HG02870 (cell line): Measurements from ENCODE around the gene FLT3LG.

Experiments
- ATAC-seq: cut with Tn5 transposase; IDR thresholded peaks from one replicate; pipeline ENCODE4 v1.9.1; 2021; ENCODE audit warnings: mild to moderate bottlenecking, moderate library complexity; ENCODE audit not compliant: unreplicated experiment

The FLT3LG gene

GRCh38 chr19:49473868-49474541, at the start of gene FLT3LG:
Gene FLT3LG (plus strand): TSS chr19:49474215. CDS start chr19:49474640, 425 bp downstream.
- ATAC-seq: no peak

GRCh38 chr19:49425178-49425577, 48.8 kb upstream of the FLT3LG start, which contains the start of gene GFY:
Gene GFY (plus strand): TSS chr19:49425388. CDS start chr19:49426431, 1,043 bp downstream.
- ATAC-seq: no peak

- no peak for ATAC-seq
Observed at GRCh38 chr19:49425922-49426592, 48.0 kb upstream of the FLT3LG start.

GRCh38 chr19:49427339-49427738, 46.7 kb upstream of the FLT3LG start:
- no peak for ATAC-seq

GRCh38 chr19:49427855-49428546, 46.0 kb upstream of the FLT3LG start:
- ATAC-seq: no peak

GRCh38 chr19:49428547-49429451, 45.2 kb upstream of the FLT3LG start:
- ATAC-seq: no peak

GRCh38 chr19:49430172-49430677, 43.8 kb upstream of the FLT3LG start:
- no peak for ATAC-seq

GRCh38 chr19:49430678-49431329, 43.2 kb upstream of the FLT3LG start:
- no peak for ATAC-seq

GRCh38 chr19:49431330-49431749, 42.7 kb upstream of the FLT3LG start:
- no peak for ATAC-seq

- ATAC-seq: no peak
Observed at GRCh38 chr19:49432141-49433073, 41.6 kb upstream of the FLT3LG start.

- no peak for ATAC-seq
Observed at GRCh38 chr19:49433240-49433901, 40.6 kb upstream of the FLT3LG start.

GRCh38 chr19:49434907-49435583, 39.0 kb upstream of the FLT3LG start:
- no peak for ATAC-seq

- no peak for ATAC-seq
Observed at GRCh38 chr19:49435670-49436069, 38.3 kb upstream of the FLT3LG start.

GRCh38 chr19:49436381-49437017, 37.5 kb upstream of the FLT3LG start:
- ATAC-seq: no peak

- ATAC-seq: no peak
Observed at GRCh38 chr19:49437231-49437630, 36.8 kb upstream of the FLT3LG start.

GRCh38 chr19:49438261-49438660, 35.8 kb upstream of the FLT3LG start:
- ATAC-seq: no peak

- ATAC-seq: no peak
Observed at GRCh38 chr19:49439836-49440235, 34.2 kb upstream of the FLT3LG start.
